WTC11 (cell line): ENCODE results near the gene S100B. TPM values are rescaled to one million over a fixed set of nuclear protein-coding genes. Genes with fewer than 3 reads are reported as not detected.

ENCODE experiments used
- ATAC-seq: fragments of 200-7000 bp; cut with Tn5 transposase; 2 replicates; pipeline ENCODE4 v1.10.0; 2021; ENCODE audit warnings: mild to moderate bottlenecking, moderate library complexity
- CTCF ChIA-PET: fragments of 300-600 bp; sonication (Branson Sonifier 250); formaldehyde crosslinking; loops from one replicate; lab custom pipeline; 2021; ENCODE audit warnings: antibody characterized with exemption; lab: Charles Lee
- POLR2A ChIA-PET: fragments of 350-600 bp; sonication (Branson Sonifier 250); formaldehyde crosslinking; loops from one replicate; lab custom pipeline; 2021; ENCODE audit warnings: antibody characterized with exemption; lab: Charles Lee
- DNase-seq: peaks from one replicate; pipeline ENCODE4 v3.0.0; 2021; ENCODE audit warnings: low spot score
- H3K27ac Mint-ChIP-seq: 2 replicates; pipeline ENCODE4 v1.8.0; 2021; ENCODE audit warnings: mixed read lengths
- H3K27me3 Mint-ChIP-seq: 2 replicates; pipeline ENCODE4 v1.8.0; 2021; ENCODE audit warnings: low read depth, mild to moderate bottlenecking, moderate library complexity, mixed read lengths
- H3K36me3 Mint-ChIP-seq: 2 replicates; pipeline ENCODE4 v1.8.0; 2021; ENCODE audit warnings: mixed read lengths
- H3K4me1 Mint-ChIP-seq: 2 replicates; pipeline ENCODE4 v1.8.0; 2022; ENCODE audit warnings: mixed read lengths
- H3K4me3 Mint-ChIP-seq: 2 replicates; pipeline ENCODE4 v1.8.0; 2021; ENCODE audit warnings: mild to moderate bottlenecking, moderate library complexity, mixed read lengths
- H3K9me3 Mint-ChIP-seq: 2 replicates; pipeline ENCODE4 v1.8.0; 2021; ENCODE audit warnings: mixed read lengths
- ATF1 ChIP-seq: sonication (generic); formaldehyde crosslinking; IDR thresholded peaks from 2 replicates; pipeline ENCODE4 v1.8.1; 2023; ENCODE audit warnings: mild to moderate bottlenecking, moderate library complexity, missing genetic modification reagents
- ATF6 ChIP-seq: sonication (generic); formaldehyde crosslinking; IDR thresholded peaks from 2 replicates; pipeline ENCODE4 v1.8.1; 2023; ENCODE audit warnings: mild to moderate bottlenecking, missing genetic modification reagents
- CTCF ChIP-seq: fragments of 200-600 bp; IDR thresholded peaks from 2 replicates; pipeline ENCODE4 v1.8.0; 2022; ENCODE audit warnings: antibody characterized with exemption
- E2F1 ChIP-seq: sonication (generic); formaldehyde crosslinking; IDR thresholded peaks from 2 replicates; pipeline ENCODE4 v1.8.0; 2022; ENCODE audit warnings: mild to moderate bottlenecking, missing genetic modification reagents
- FOXJ3 ChIP-seq: sonication (generic); formaldehyde crosslinking; IDR thresholded peaks from 2 replicates; pipeline ENCODE4 v1.9.0; 2021; ENCODE audit warnings: missing genetic modification reagents, mild to moderate bottlenecking, borderline replicate concordance
- FOXK1 ChIP-seq: sonication (generic); formaldehyde crosslinking; IDR thresholded peaks from 2 replicates; pipeline ENCODE4 v1.8.0; 2022; ENCODE audit warnings: mild to moderate bottlenecking, moderate library complexity, missing genetic modification reagents
- FOXP1 ChIP-seq: sonication (generic); formaldehyde crosslinking; IDR thresholded peaks from 2 replicates; pipeline ENCODE4 v1.8.0; 2022; ENCODE audit warnings: missing genetic modification reagents, mild to moderate bottlenecking, moderate library complexity, borderline replicate concordance
- GRHL2 ChIP-seq: fragments of 250-450 bp; sonication (Bioruptor Pico); IDR thresholded peaks from 2 replicates; pipeline ENCODE4 v1.8.0; 2022; ENCODE audit warnings: mild to moderate bottlenecking, moderate library complexity; ENCODE audit not compliant: insufficient replicate concordance, severe bottlenecking
- HMGA2 ChIP-seq: fragments of 250-450 bp; sonication (Bioruptor Pico); IDR thresholded peaks from 2 replicates; pipeline ENCODE4 v1.4.0; 2021; ENCODE audit warnings: mild to moderate bottlenecking, moderate library complexity
- IRF2 ChIP-seq: sonication (generic); formaldehyde crosslinking; IDR thresholded peaks from 2 replicates; pipeline ENCODE4 v1.8.0; 2022; ENCODE audit warnings: low read depth, missing genetic modification reagents, borderline replicate concordance
- NFE2L1 ChIP-seq: sonication (generic); formaldehyde crosslinking; IDR thresholded peaks from 2 replicates; pipeline ENCODE4 v1.8.1; 2023; ENCODE audit warnings: missing genetic modification reagents
- USF2 ChIP-seq: sonication (generic); formaldehyde crosslinking; IDR thresholded peaks from 2 replicates; pipeline ENCODE4 v1.8.1; 2023; ENCODE audit warnings: mild to moderate bottlenecking, missing genetic modification reagents, moderate library complexity
- ZBTB21 ChIP-seq: sonication (generic); formaldehyde crosslinking; IDR thresholded peaks from 2 replicates; pipeline ENCODE4 v1.8.1; 2023; ENCODE audit warnings: mild to moderate bottlenecking, missing genetic modification reagents, borderline replicate concordance
- ZNF317 ChIP-seq: sonication (generic); formaldehyde crosslinking; IDR thresholded peaks from 2 replicates; pipeline ENCODE4 v1.8.1; 2023; ENCODE audit warnings: low read depth, mild to moderate bottlenecking, moderate library complexity, missing genetic modification reagents, borderline replicate concordance
- ZNF423 ChIP-seq: fragments of 250-450 bp; sonication (Bioruptor Pico); IDR thresholded peaks from 2 replicates; pipeline ENCODE4 v2.1.2; 2022; ENCODE audit warnings: mild to moderate bottlenecking, moderate library complexity
- ZNF425 ChIP-seq: fragments of 250-450 bp; sonication (Bioruptor Pico); conservative IDR thresholded peaks from 2 replicates; pipeline ENCODE4 v1.9.0; 2021; ENCODE audit warnings: mild to moderate bottlenecking
- total RNA-seq: library from RNA; stranded (reverse); gene quantifications from 3 replicates; pipeline ENCODE4 v1.2.3, GENCODE V29; 2021
- TF ChIP-seq, protein P1 (sequence below): sonication (generic); formaldehyde crosslinking; IDR thresholded peaks from 2 replicates; pipeline ENCODE4 v1.8.1; 2023; ENCODE audit warnings: mild to moderate bottlenecking, moderate library complexity, missing genetic modification reagents
- TF ChIP-seq, protein P2 (sequence below): sonication (generic); formaldehyde crosslinking; IDR thresholded peaks from 2 replicates; pipeline ENCODE4 v1.8.0; 2023; ENCODE audit warnings: missing genetic modification reagents, mild to moderate bottlenecking, borderline replicate concordance

Gene S100B
- total RNA-seq, 1 experiment from 2014 or later: 0.46 TPM

DNA sequence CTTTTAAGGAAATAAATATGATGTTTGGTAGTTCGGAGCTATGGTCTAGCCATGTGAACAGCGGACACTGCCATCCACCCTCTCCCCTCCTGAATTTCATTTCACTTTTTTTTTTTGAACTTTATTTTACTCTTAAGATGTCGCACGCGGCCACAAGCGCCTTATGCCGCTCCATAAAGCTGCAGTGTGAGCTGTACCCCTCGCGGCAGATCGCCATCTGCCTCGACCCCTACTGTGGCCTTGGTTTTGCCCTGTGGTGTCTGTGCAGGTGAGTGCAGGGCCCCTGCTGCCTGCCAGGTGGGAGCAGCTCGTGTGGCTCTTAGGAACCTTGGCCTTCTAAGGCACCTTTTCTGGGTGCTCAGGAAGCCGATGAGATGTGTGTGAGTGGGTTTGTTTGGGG is 48.1 kb downstream of the S100B start:
- Mint-ChIP-seq H3K4me3 (no peak overlapping the region), H3K27ac (no peak overlapping the region), H3K36me3 (peaks cover 32% of the 10 kb centered on the region)
- DNase-seq (no peak), ATAC-seq (no peak)
- POLR2A ChIA-PET: no interaction called here
- no peak for TF ChIP-seq FOXK1 (CRISPR knock-in tag)
- TF ChIP-seq ZNF423 (CRISPR knock-in tag): no peak
- TF ChIP-seq, all 79 proteins: peak for 0
- CTCF ChIA-PET: no interaction called here
- Mint-ChIP-seq H3K4me1 (no peaks in the 10 kb centered on the region), H3K9me3 (no peaks in the 10 kb centered on the region), H3K27me3 (no peaks in the 10 kb centered on the region)

DNA sequence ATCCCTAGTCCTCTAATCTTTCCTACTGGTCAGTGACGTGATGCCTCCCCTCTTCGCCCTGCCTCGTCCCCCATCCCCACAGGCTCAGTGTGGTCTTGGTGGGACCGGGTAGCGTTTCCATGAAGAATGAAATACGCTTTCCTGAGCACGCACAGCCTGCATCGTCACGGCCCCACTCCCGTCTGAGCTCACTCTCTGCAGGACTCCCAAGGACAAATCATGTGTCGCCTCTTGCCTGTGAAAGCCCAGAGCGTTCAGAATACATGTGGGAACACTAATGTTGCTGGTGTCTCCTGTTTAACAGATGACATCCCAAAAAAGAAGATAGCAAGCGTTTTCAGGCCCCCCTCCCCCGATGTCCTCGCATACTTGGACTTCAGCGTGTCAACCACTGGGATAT is 49.2 kb downstream of the S100B start:
- Mint-ChIP-seq H3K4me1 (no peaks in the 10 kb centered on the region), H3K27ac (no peak overlapping the region), H3K9me3 (no peaks in the 10 kb centered on the region), H3K4me3 (no peak overlapping the region), H3K27me3 (no peaks in the 10 kb centered on the region), H3K36me3 (peaks cover 25% of the 10 kb centered on the region)
- ATAC-seq (no peak), DNase-seq (no peak)
- ChIA-PET POLR2A (no interaction called here), CTCF (no interaction called here)
- no peak for TF ChIP-seq CTCF
- TF ChIP-seq IRF2: no peak
- no peak for TF ChIP-seq ZBTB21 (CRISPR knock-in tag)
- no peak for TF ChIP-seq NFE2L1 (CRISPR knock-in tag)

DNA sequence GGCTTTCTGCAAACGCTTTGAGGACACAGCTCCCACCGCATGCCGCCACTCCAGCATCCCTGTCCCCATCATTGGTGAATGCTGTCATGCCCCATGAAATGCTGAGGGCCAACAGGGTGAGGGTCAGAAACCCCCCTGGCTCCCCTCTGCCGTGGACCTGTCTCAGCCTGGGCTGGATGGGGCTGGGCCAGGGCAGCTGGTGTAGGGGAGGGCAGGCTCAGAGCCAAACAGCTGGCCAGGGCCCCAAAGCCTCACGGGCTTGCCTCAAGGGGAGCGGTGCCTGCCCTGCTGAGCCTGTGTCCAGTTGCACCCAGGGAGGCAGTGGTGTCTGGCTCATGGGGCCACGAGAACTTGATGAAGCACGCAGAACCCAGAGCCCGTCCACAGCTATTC is 49.7 kb downstream of the S100B start:
- DNase-seq (no peak), ATAC-seq (no peak)
- Mint-ChIP-seq H3K4me3 (no peak overlapping the region), H3K9me3 (no peaks in the 10 kb centered on the region), H3K4me1 (no peaks in the 10 kb centered on the region), H3K27ac (no peak overlapping the region), H3K27me3 (no peaks in the 10 kb centered on the region), H3K36me3 (peaks cover 25% of the 10 kb centered on the region)
- CTCF ChIA-PET: no interaction called here
- POLR2A ChIA-PET: no interaction called here
- TF ChIP-seq ATF1 (CRISPR knock-in tag) (no peak), FOXJ3 (CRISPR knock-in tag) (no peak), GRHL2 (CRISPR knock-in tag) (no peak), ATF6 (no peak), ZNF425 (no peak), E2F1 (no peak), ZNF317 (CRISPR knock-in tag) (no peak), FOXP1 (no peak), USF2 (no peak), HMGA2 (CRISPR knock-in tag) (no peak)
- TF ChIP-seq, protein P1, sequence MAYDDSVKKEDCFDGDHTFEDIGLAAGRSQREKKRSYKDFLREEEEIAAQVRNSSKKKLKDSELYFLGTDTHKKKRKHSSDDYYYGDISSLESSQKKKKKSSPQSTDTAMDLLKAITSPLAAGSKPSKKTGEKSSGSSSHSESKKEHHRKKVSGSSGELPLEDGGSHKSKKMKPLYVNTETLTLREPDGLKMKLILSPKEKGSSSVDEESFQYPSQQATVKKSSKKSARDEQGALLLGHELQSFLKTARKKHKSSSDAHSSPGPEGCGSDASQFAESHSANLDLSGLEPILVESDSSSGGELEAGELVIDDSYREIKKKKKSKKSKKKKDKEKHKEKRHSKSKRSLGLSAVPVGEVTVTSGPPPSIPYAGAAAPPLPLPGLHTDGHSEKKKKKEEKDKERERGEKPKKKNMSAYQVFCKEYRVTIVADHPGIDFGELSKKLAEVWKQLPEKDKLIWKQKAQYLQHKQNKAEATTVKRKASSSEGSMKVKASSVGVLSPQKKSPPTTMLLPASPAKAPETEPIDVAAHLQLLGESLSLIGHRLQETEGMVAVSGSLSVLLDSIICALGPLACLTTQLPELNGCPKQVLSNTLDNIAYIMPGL: no peak
- TF ChIP-seq, protein P2, sequence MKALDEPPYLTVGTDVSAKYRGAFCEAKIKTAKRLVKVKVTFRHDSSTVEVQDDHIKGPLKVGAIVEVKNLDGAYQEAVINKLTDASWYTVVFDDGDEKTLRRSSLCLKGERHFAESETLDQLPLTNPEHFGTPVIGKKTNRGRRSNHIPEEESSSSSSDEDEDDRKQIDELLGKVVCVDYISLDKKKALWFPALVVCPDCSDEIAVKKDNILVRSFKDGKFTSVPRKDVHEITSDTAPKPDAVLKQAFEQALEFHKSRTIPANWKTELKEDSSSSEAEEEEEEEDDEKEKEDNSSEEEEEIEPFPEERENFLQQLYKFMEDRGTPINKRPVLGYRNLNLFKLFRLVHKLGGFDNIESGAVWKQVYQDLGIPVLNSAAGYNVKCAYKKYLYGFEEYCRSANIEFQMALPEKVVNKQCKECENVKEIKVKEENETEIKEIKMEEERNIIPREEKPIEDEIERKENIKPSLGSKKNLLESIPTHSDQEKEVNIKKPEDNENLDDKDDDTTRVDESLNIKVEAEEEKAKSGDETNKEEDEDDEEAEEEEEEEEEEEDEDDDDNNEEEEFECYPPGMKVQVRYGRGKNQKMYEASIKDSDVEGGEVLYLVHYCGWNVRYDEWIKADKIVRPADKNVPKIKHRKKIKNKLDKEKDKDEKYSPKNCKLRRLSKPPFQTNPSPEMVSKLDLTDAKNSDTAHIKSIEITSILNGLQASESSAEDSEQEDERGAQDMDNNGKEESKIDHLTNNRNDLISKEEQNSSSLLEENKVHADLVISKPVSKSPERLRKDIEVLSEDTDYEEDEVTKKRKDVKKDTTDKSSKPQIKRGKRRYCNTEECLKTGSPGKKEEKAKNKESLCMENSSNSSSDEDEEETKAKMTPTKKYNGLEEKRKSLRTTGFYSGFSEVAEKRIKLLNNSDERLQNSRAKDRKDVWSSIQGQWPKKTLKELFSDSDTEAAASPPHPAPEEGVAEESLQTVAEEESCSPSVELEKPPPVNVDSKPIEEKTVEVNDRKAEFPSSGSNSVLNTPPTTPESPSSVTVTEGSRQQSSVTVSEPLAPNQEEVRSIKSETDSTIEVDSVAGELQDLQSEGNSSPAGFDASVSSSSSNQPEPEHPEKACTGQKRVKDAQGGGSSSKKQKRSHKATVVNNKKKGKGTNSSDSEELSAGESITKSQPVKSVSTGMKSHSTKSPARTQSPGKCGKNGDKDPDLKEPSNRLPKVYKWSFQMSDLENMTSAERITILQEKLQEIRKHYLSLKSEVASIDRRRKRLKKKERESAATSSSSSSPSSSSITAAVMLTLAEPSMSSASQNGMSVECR (CRISPR knock-in tag): no peak
